ENCODE results near the gene DVL1. TPM values are rescaled to one million over a fixed set of nuclear protein-coding genes. Genes with fewer than 3 reads are reported as not detected.
A peak's percentile ranks its signal among the peaks of the same experiment; 100 is the strongest.
"Not testable (repeated sequence)": the region's sequence is repeated elsewhere in the genome, so short reads cannot be mapped to it uniquely, and the experiment has no call there.

Gene DVL1
- total RNA-seq, 5 donors from 2014 or later (not counting 1 experiment from before 2014, with no cell fraction given), result 43.6 to 70.4 (median 64.9) TPM

DNA sequence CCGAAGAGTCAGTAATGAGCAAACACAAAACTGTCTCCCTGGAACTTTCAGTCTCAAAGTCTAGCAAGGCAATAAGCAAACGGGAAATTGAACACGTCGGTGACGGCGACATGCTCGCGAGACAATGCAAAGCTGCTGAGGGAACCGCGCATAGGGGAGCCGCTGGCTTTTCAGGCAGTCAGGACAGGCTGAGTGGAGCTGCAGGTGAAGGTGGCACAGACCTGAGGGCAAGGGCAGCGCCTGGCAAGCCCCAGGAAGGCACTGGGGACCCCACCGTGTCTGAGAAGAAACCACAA is 29.6 kb downstream of the DVL1 start:
- peaks cover 18 to 28% (median 24%) of the 10 kb centered on the region in 3 donors for H3K4me1 Mint-ChIP-seq
- DNase-seq (no peak), ATAC-seq (replicated peaks in 1 of 4) (no peak)
- H3K27me3 Mint-ChIP-seq, result no peaks in the 10 kb centered on the region
- WGBS (ENCODE audit: insufficient coverage), result 90% methylated on average over 13 of the region's 13 CpGs
- Histone ChIP-seq H3K27ac (ENCODE audit: low read length) (no peak overlapping the region), H3K9me3 (no peaks in the 10 kb centered on the region), H3K4me1 (ENCODE audit: control insufficient read depth in 1 of 2, extremely low read depth in 1 of 2, insufficient read depth in 2 of 2, low read length in 2 of 2) (peaks cover 10 to 34% of the 10 kb centered on the region in 2 experiments), H3K4me3 (ENCODE audit: control insufficient read depth in 1 of 2, extremely low read depth in 1 of 2, low read length in 1 of 2) (no peak overlapping the region), H3K36me3 (ENCODE audit: control insufficient read depth in 2 of 2, extremely low read depth in 1 of 2, insufficient read depth in 1 of 2, low read length in 1 of 2) (peaks cover 22 to 39% of the 10 kb centered on the region in 2 donors), H3K27me3 (replicated peaks in 1 of 2; ENCODE audit: control insufficient read depth in 2 of 2, extremely low read depth in 1 of 2, insufficient read depth in 2 of 2, low read length in 1 of 2) (peaks cover 0 to 2% of the 10 kb centered on the region in 2 experiments)
- H3K4me3 Mint-ChIP-seq, result no peak overlapping the region
- peaks cover 16% of the 10 kb centered on the region for H3K36me3 Mint-ChIP-seq
- peak overlapping the region; percentile 8 to 28 for H3K27ac Mint-ChIP-seq
- ChIA-PET POLR2A (no interaction called here), CTCF (no interaction called here)
- H3K9me3 Mint-ChIP-seq, result no peaks in the 10 kb centered on the region

DNA sequence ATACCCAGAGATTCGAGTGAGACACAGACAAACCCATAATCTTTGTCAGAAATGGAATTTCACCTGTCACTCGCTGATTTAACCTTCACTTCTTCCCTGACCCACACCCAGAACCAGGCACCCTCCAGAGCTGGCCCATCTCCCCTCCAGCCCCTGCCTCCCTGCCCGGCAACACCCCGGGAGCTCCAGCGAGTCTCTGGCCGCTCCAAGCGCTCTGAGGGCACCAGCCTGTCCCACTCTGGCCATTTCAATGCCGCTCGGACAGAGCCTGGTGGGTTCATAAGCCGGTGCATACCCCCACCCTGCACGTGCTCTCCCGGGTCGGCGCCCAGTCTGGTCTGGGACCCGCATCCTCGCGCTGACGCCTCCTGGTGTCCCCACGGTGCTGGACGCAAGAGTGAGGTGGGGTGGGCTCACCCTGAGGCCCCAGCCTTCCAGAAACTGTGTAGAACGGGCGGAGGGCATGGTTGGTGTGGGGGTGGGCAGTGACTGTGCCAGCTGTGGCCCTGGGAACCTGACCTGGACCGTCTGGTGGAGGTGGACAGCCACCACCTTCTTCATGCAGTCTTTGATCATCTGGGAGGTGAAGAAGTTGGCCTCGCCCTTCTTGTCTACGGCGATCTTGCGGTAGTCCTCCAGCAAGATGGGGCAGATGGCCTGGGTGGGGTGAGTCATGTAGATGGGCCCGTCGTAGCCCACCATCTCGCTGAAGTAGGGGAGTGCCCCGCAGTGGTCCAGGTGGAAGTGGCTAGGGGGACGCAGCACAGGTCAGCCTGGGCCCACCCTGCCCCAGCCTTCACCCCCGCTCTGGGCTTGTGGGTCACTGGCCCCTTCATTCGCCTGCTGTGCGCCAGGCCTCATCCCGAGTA is 30.2 kb downstream of the DVL1 start:
- no peak overlapping the region for H3K27ac ChIP-seq (ENCODE audit: low read length)
- CTCF ChIA-PET, result no interaction called here
- H3K27me3 ChIP-seq (replicated peaks in 1 of 2; ENCODE audit: control insufficient read depth in 2 of 2, extremely low read depth in 1 of 2, insufficient read depth in 2 of 2, low read length in 1 of 2), result peaks cover 0 to 2% of the 10 kb centered on the region in 2 experiments
- no peaks in the 10 kb centered on the region for H3K27me3 Mint-ChIP-seq
- peaks cover 18 to 27% (median 24%) of the 10 kb centered on the region in 3 donors for H3K4me1 Mint-ChIP-seq
- no peaks in the 10 kb centered on the region for H3K9me3 ChIP-seq
- H3K36me3 Mint-ChIP-seq, result peaks cover 16% of the 10 kb centered on the region
- ATAC-seq (replicated peaks in 1 of 4), result no peak
- no peaks in the 10 kb centered on the region for H3K9me3 Mint-ChIP-seq
- POLR2A ChIA-PET, result no interaction called here
- H3K4me3 Mint-ChIP-seq, result no peak overlapping the region
- peaks cover 25 to 45% of the 10 kb centered on the region in 2 donors for H3K36me3 ChIP-seq (ENCODE audit: control insufficient read depth in 2 of 2, extremely low read depth in 1 of 2, insufficient read depth in 1 of 2, low read length in 1 of 2)
- H3K4me1 ChIP-seq (ENCODE audit: control insufficient read depth in 1 of 2, extremely low read depth in 1 of 2, insufficient read depth in 2 of 2, low read length in 2 of 2), result peaks cover 10 to 34% of the 10 kb centered on the region in 2 experiments
- no peak overlapping the region for H3K4me3 ChIP-seq (ENCODE audit: control insufficient read depth in 1 of 2, extremely low read depth in 1 of 2, low read length in 1 of 2)
- no peak for DNase-seq
- WGBS (ENCODE audit: insufficient coverage), result 91% methylated on average over 26 of the region's 36 CpGs
- H3K27ac Mint-ChIP-seq, result peak overlapping the region; percentile 8 to 28

DNA sequence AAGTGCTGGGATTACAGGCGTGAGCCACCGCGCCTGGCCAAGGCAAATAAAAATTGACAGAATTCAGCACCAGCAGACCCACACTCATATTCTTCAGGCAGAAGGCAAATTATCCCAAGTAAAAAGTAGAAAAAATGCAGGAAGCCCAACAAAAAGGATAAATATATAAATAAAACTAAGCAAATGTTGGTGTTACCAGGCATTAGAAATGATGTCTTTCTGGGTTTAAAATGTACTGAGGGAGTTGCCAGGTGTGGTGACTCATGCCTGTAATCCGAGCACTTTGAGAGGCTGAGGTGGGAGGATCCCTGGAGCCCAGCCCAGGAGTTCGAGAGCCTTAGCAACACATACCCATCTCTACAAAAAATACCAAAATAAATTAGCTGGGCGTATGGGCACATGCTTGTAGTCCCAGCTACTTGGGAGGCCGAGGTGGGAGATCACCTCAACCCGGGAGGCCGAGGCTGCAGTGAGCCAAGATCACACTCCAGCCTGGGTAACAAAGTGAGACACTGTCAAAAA is 31.0 kb downstream of the DVL1 start:
- DNase-seq (no peak), ATAC-seq (replicated peaks in 1 of 4) (no peak)
- Mint-ChIP-seq H3K27me3 (no peaks in the 10 kb centered on the region), H3K36me3 (peaks cover 19% of the 10 kb centered on the region), H3K27ac (no peak overlapping the region), H3K4me3 (no peak overlapping the region), H3K9me3 (no peaks in the 10 kb centered on the region), H3K4me1 (peaks cover 11 to 22% (median 21%) of the 10 kb centered on the region in 3 donors)
- Histone ChIP-seq H3K9me3 (no peaks in the 10 kb centered on the region), H3K36me3 (ENCODE audit: control insufficient read depth in 2 of 2, extremely low read depth in 1 of 2, insufficient read depth in 1 of 2, low read length in 1 of 2) (peaks cover 31 to 53% of the 10 kb centered on the region in 2 donors), H3K4me1 (ENCODE audit: control insufficient read depth in 1 of 2, extremely low read depth in 1 of 2, insufficient read depth in 2 of 2, low read length in 2 of 2) (peaks cover 5 to 30% of the 10 kb centered on the region in 2 experiments), H3K27me3 (replicated peaks in 1 of 2; ENCODE audit: control insufficient read depth in 2 of 2, extremely low read depth in 1 of 2, insufficient read depth in 2 of 2, low read length in 1 of 2) (peaks cover 0 to 2% of the 10 kb centered on the region in 2 experiments), H3K4me3 (ENCODE audit: control insufficient read depth in 1 of 2, extremely low read depth in 1 of 2, low read length in 1 of 2) (no peak overlapping the region), H3K27ac (ENCODE audit: low read length) (no peak overlapping the region)
- POLR2A ChIA-PET, result no interaction called here
- 100% methylated on average over 3 of the region's 9 CpGs for WGBS (ENCODE audit: insufficient coverage)
- CTCF ChIA-PET, result no interaction called here

DNA sequence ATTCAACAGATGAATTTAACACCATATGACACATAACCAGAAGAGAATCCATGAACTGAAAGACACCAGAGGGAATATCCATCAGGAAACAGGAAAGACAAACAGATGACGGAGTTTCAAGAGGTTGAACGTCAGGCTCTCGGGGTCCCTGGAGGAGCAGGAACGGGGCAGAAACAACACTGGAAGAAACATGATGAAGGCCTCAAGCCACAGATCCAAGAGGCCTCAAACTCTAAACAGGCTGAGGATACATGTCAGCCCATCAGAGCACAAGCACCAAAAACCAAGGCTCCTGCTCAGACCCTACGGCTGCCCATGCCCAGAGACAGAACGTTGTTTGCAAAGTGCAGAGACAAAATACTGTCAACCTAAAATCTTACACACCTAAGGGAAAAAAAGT is 31.8 kb downstream of the DVL1 start:
- H3K4me1 ChIP-seq (ENCODE audit: control insufficient read depth in 1 of 2, extremely low read depth in 1 of 2, insufficient read depth in 2 of 2, low read length in 2 of 2), result peaks cover 0 to 23% of the 10 kb centered on the region in 2 experiments
- H3K36me3 ChIP-seq (ENCODE audit: control insufficient read depth in 2 of 2, extremely low read depth in 1 of 2, insufficient read depth in 1 of 2, low read length in 1 of 2), result peaks cover 37 to 61% of the 10 kb centered on the region in 2 donors
- no peaks in the 10 kb centered on the region for H3K27me3 Mint-ChIP-seq
- H3K4me1 Mint-ChIP-seq, result peaks cover 5 to 17% (median 16%) of the 10 kb centered on the region in 3 donors
- H3K4me3 ChIP-seq (ENCODE audit: control insufficient read depth in 1 of 2, extremely low read depth in 1 of 2, low read length in 1 of 2), result no peak overlapping the region
- peaks cover 19% of the 10 kb centered on the region for H3K36me3 Mint-ChIP-seq
- no peaks in the 10 kb centered on the region for H3K9me3 ChIP-seq
- ATAC-seq (replicated peaks in 1 of 4) (no peak), DNase-seq (no peak)
- H3K4me3 Mint-ChIP-seq, result no peak overlapping the region
- ChIA-PET CTCF (no interaction called here), POLR2A (no interaction called here)
- no peaks in the 10 kb centered on the region for H3K27me3 ChIP-seq (replicated peaks in 1 of 2; ENCODE audit: control insufficient read depth in 2 of 2, extremely low read depth in 1 of 2, insufficient read depth in 2 of 2, low read length in 1 of 2)
- WGBS (ENCODE audit: insufficient coverage), result 96% methylated on average over 4 of the region's 6 CpGs
- peak overlapping the region in 1 of 2 donors; percentile 16 for H3K27ac Mint-ChIP-seq
- H3K9me3 Mint-ChIP-seq, result no peaks in the 10 kb centered on the region
- H3K27ac ChIP-seq (ENCODE audit: low read length), result no peak overlapping the region

DNA sequence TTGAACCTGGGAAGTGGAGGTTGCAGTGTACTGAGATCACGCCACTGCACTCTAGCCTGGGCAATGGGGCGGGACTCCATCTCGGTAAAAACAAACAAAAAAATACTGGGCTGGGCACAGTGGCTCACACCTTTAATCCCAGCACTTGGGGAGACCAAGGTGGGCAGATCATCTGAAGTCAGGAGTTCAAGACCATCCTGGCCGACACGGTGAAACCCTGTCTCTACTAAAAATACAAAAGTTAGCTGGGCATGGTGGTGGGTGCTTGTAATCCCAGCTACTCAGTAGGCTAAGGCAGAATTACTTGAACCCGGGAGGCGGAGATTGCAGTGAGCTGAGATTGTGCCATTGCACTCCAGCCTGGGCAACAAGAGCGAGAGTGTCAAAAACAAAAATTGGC is 33.0 kb downstream of the DVL1 start:
- H3K36me3 Mint-ChIP-seq, result peaks cover 19% of the 10 kb centered on the region
- DNase-seq; H3K9me3 ChIP-seq; ATAC-seq (replicated peaks in 1 of 4); CTCF ChIA-PET; POLR2A ChIA-PET; H3K9me3 Mint-ChIP-seq; H3K4me1 Mint-ChIP-seq; H3K27ac Mint-ChIP-seq; H3K27ac ChIP-seq (ENCODE audit: low read length); H3K4me3 ChIP-seq (ENCODE audit: control insufficient read depth in 1 of 2, extremely low read depth in 1 of 2, low read length in 1 of 2); H3K27me3 ChIP-seq (replicated peaks in 1 of 2; ENCODE audit: control insufficient read depth in 2 of 2, extremely low read depth in 1 of 2, insufficient read depth in 2 of 2, low read length in 1 of 2); H3K4me3 Mint-ChIP-seq; H3K27me3 Mint-ChIP-seq: not testable (repeated sequence)
- Histone ChIP-seq H3K36me3 (ENCODE audit: control insufficient read depth in 2 of 2, extremely low read depth in 1 of 2, insufficient read depth in 1 of 2, low read length in 1 of 2) (peaks cover 39 to 72% of the 10 kb centered on the region in 2 donors), H3K4me1 (ENCODE audit: control insufficient read depth in 1 of 2, extremely low read depth in 1 of 2, insufficient read depth in 2 of 2, low read length in 2 of 2) (peaks cover 0 to 12% of the 10 kb centered on the region in 2 experiments)
- 93% methylated on average over 3 of the region's 8 CpGs for WGBS (ENCODE audit: insufficient coverage)

DNA sequence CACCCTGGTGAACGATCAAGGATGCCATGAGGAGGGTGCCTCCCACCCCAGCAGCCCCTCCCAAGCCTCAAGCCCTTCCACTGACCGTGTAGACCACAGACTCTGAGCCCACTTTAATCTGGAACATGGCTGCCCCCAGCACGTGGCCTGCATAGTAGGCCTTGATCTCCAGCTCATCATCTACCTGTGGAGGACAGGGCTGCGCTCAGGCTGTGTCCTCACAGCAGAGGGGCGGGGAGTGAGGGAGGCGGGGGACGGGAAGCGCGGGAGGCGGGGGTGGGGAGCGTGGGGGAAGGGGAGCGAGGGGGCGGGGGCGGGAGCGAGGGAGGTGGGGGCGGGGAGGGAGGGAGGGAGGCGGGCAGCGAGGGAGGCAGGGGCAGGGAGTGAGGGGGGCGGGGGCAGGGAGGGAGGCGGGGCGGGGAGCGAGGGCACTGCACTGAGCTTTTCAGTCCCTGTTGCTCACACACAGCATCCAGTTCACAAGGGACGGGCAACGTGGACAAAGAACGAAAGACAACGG is 33.7 kb downstream of the DVL1 start:
- ATAC-seq (replicated peaks in 1 of 4), result no peak
- no peaks in the 10 kb centered on the region for H3K27me3 ChIP-seq (replicated peaks in 1 of 2; ENCODE audit: control insufficient read depth in 2 of 2, extremely low read depth in 1 of 2, insufficient read depth in 2 of 2, low read length in 1 of 2)
- H3K9me3 ChIP-seq, result no peaks in the 10 kb centered on the region
- H3K36me3 ChIP-seq (ENCODE audit: control insufficient read depth in 2 of 2, extremely low read depth in 1 of 2, insufficient read depth in 1 of 2, low read length in 1 of 2), result peaks cover 32 to 69% of the 10 kb centered on the region in 2 donors
- H3K4me3 Mint-ChIP-seq, result no peak overlapping the region
- no peak for DNase-seq
- H3K4me1 Mint-ChIP-seq, result peaks cover 0 to 9% (median 5%) of the 10 kb centered on the region in 3 donors
- WGBS (ENCODE audit: insufficient coverage), result 95% methylated on average over 5 of the region's 26 CpGs
- H3K4me3 ChIP-seq (ENCODE audit: control insufficient read depth in 1 of 2, extremely low read depth in 1 of 2, low read length in 1 of 2), result no peak overlapping the region
- no peaks in the 10 kb centered on the region for H3K9me3 Mint-ChIP-seq
- ChIA-PET POLR2A (no interaction called here), CTCF (interaction anchor here in 1 of 2 donors (0.5 kb wide), 1 partner anchor 87 kb away, joined by 3 read pairs; no protein-coding TSS in a partner anchor)
- no peak overlapping the region for H3K27ac Mint-ChIP-seq
- H3K27ac ChIP-seq (ENCODE audit: low read length), result no peak overlapping the region
- peaks cover 0 to 5% of the 10 kb centered on the region in 2 experiments for H3K4me1 ChIP-seq (ENCODE audit: control insufficient read depth in 1 of 2, extremely low read depth in 1 of 2, insufficient read depth in 2 of 2, low read length in 2 of 2)
- peaks cover 19% of the 10 kb centered on the region for H3K36me3 Mint-ChIP-seq
- no peaks in the 10 kb centered on the region for H3K27me3 Mint-ChIP-seq

Data from T-cell (primary cell).